ENCODE data around the gene CECR2.
"Not testable (repeated sequence)": the region's sequence is repeated elsewhere in the genome, so short reads cannot be mapped to it uniquely, and the experiment has no call there.

The CECR2 gene

DNA sequence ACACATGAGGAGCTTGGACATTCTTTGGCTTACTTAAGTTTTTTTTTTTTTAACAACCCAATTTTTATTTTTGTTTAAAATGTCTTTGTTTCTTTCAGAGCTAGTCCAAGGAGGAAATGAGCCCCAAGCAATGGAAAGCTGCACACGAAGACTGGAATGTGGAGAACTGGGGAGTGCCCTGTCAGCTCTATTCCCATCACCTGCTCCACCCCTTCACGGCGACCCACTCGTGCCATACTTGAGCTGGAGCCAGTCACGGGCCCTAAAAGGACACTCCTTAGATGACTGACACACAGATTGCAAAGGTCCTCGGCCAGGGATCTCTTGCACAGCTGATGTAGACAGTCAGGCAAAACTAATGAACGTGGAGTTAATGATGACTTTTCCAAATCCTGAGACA is 183.5 kb downstream of the CECR2 start:
- no peaks in the 10 kb centered on the region for H3K36me3 Mint-ChIP-seq
- no peak overlapping the region for H3K27ac Mint-ChIP-seq
- no peak for DNase-seq
- CTCF ChIA-PET, result no interaction called here
- no peaks in the 10 kb centered on the region for H3K4me1 Mint-ChIP-seq
- peaks cover 16% of the 10 kb centered on the region for H3K27me3 Mint-ChIP-seq
- H3K4me3 Mint-ChIP-seq, result no peak overlapping the region
- no peaks in the 10 kb centered on the region for H3K9me3 Mint-ChIP-seq

DNA sequence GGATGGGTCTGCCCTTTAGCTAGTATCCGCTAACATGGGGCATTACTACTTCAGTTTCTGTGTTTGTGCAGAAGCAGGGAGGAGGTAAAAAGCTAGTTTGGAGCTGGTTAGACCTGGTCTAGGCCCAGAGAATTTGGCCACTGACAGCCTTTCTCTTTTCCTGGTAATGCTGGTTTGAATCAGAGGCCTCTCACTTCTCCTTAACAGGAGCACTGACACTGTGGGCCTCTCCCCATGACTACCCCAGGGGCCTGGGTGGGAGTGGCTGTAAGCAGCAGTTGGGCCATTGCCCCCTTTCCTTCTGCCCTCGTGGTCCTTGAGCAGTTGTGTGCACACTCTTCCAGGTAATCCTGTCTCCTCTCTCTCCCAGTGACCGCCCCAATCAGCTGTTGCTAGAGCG is 185.6 kb downstream of the CECR2 start:
- Mint-ChIP-seq H3K36me3 (no peaks in the 10 kb centered on the region), H3K4me1 (no peaks in the 10 kb centered on the region), H3K27ac (no peak overlapping the region), H3K9me3 (no peaks in the 10 kb centered on the region), H3K27me3 (peaks cover 5% of the 10 kb centered on the region), H3K4me3 (no peak overlapping the region)
- CTCF ChIA-PET, result interaction anchor here (0.8 kb wide), 1 partner anchor 522 kb away, joined by 3 read pairs; no protein-coding TSS in a partner anchor
- no peak for DNase-seq

DNA sequence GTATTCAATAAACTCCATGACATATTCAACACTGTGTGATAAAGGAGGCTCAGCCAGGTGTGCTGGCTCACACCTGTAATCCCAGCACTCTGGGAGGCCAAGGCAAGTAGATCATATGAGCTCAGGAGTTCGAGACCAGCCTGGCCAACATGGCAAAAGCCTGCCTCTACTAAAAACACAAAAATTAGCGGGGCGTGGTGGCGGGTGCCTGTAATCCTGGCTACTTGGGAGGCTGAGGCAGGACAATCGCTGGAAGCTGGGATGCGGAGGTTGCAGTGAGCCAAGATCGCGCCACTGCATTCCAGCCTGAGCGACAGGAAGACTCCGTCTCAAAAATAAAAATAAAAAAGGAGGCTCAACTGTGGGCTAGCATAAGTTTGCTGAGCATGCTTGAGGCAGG is 189.9 kb downstream of the CECR2 start:
- CTCF ChIA-PET, result interaction anchor here (0.9 to 1.7 kb wide), 7 partner anchors 8 to 517 kb away, joined by 3 to 11 read pairs (median 4); no protein-coding TSS in a partner anchor
- no peaks in the 10 kb centered on the region for H3K9me3 Mint-ChIP-seq
- H3K36me3 Mint-ChIP-seq, result no peaks in the 10 kb centered on the region
- no peak overlapping the region for H3K4me3 Mint-ChIP-seq
- H3K4me1 Mint-ChIP-seq, result no peaks in the 10 kb centered on the region
- DNase-seq, result no peak
- peaks cover 14% of the 10 kb centered on the region for H3K27me3 Mint-ChIP-seq
- H3K27ac Mint-ChIP-seq, result no peak overlapping the region

DNA sequence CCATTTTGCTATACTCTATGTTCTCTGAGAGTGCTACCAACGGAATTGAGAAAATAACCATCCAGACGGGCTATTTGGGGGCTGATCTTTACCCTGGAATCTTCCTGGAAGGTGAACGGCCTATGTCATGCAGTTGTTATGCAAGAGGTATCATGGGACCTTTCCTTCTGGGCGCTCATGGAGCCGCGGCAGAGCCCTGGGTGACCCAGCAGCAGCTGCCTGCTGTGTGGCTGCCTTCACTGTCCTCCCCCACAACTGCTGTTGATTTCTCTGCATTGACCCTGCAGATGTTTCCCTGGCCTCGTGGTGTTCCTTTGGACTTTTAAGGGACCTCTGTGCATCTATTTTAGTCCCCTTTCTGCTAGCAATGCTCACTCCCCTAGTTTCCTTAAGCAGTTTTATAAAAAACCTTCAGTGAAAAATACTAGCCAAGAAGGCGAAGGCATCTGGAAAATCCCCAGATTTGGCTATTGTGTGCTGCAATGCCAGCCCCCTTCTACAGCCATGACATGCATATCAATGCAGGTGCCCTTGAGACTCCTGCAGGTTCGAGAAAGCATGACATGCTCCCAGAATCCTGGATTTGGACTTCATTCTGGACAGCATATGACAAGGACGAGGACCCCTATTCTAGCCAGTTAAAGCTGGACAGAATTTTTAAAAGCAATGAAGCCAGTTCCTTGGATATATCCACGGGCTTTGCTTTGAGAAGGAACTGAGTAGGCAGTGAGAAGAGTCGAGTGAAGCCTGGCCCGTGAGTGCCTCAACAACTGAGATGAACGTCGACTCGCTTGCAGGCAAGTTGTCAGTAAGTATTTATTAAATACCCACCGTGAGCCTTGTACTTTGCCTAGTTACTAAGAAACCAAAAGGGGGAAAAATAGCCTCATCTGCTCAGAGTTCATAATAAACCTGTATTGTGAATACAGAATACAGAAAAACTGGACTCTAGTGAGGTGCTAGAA is 193.9 kb downstream of the CECR2 start, which contains the start of gene SLC25A18:
SLC25A18 (plus strand) TSS at position 593 of the 965 bp plus-strand sequence. CDS start 16,447 bp downstream, outside the sequence.
- Mint-ChIP-seq H3K4me3 (no peak within 1 kb of the TSS), H3K27me3 (peaks cover 13% of the 10 kb centered on the region), H3K36me3 (no peaks in the 10 kb centered on the region), H3K4me1 (no peaks in the 10 kb centered on the region), H3K9me3 (no peaks in the 10 kb centered on the region), H3K27ac (no peak within 1 kb of the TSS)
- CTCF ChIA-PET, result no interaction called here
- DNase-seq, result no peak

DNA sequence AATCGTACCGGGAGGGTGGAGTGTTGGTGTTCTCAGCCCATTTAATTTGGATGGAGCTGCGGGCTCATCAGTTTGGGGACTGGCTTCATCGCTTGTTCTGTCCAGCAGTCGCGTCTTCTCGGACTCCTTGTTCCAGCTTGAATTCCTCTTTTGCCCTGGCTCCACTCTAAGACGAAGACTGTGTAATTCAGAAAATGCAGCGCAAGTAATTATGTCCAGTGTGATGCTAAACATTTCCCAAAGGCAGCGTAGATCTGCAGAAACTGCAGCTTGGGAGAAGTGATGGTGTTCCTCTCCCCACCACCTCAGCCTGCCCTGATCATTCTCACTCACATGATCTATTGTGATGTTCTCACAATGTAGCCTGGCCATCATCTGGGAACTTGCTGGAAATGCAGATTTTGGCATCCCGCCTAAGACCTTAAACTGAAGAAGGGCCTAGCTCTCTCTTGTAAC is 194.7 kb downstream of the CECR2 start:
- no peak for DNase-seq
- no peaks in the 10 kb centered on the region for H3K4me1 Mint-ChIP-seq
- no peak overlapping the region for H3K27ac Mint-ChIP-seq
- H3K27me3 Mint-ChIP-seq, result peaks cover 13% of the 10 kb centered on the region
- no peaks in the 10 kb centered on the region for H3K36me3 Mint-ChIP-seq
- H3K4me3 Mint-ChIP-seq, result no peak overlapping the region
- CTCF ChIA-PET, result no interaction called here
- H3K9me3 Mint-ChIP-seq, result no peaks in the 10 kb centered on the region

DNA sequence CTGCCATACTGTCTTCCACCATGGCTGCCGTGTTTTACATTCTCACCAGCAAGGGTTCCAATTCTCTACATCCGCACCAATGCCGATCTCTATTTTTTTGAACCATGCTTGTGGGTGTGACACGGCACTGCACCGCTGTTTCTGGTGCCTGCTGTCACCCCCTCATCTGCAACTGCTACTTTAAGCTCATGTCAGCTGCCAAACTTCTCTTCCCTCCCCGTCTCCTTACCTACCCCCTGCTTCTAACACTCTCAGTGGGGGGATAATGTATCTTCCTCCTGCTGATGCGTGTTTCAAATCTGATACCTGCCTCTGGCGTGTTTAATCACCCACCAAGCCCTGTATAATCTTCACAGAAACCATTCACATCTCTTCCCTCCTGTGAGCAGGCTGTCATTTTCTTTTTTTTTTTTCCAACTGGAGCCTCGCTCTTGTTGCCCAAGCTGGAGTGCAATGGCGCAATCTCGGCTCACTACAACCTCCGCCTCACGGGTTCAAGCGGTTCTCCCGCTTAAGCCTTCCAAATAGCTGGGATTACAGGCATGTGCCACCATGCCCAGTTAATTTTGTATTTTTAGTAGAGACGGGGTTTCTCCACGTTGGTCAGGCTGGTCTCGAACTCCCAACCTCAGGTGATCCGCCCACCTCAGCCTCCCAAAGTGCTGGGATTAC is 196.9 kb downstream of the CECR2 start:
- H3K4me3 Mint-ChIP-seq, H3K4me1 Mint-ChIP-seq, CTCF ChIA-PET, DNase-seq, H3K36me3 Mint-ChIP-seq, H3K9me3 Mint-ChIP-seq, H3K27ac Mint-ChIP-seq: not testable (repeated sequence)
- H3K27me3 Mint-ChIP-seq, result peaks cover 11% of the 10 kb centered on the region

DNA sequence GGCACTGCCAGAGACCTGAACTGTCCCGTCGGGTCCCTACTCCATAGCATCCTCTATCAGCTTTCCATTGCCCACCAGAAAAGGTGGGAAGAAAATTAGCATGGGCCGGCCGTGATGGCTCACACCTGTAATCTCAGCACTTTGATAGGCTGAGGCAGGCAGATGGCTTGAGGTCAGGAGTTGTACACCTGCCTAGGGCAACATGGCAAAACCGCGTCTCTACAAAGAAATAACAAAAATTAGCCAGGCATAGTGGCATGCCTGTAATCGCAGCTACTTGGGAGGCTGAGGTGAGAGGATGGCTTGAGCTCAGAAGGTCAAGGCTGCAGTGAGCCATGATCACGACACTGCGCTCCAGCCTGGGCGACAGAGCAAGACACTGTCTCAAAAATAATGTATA is 197.5 kb downstream of the CECR2 start:
- no peak overlapping the region for H3K4me3 Mint-ChIP-seq
- H3K9me3 Mint-ChIP-seq, result no peaks in the 10 kb centered on the region
- DNase-seq, result no peak
- H3K27me3 Mint-ChIP-seq, result peaks cover 18% of the 10 kb centered on the region
- H3K4me1 Mint-ChIP-seq, result no peaks in the 10 kb centered on the region
- CTCF ChIA-PET, result interaction anchor here (1.6 kb wide), 1 partner anchor 8 kb away, joined by 3 read pairs; no protein-coding TSS in a partner anchor
- H3K27ac Mint-ChIP-seq, result no peak overlapping the region
- H3K36me3 Mint-ChIP-seq, result no peaks in the 10 kb centered on the region

DNA sequence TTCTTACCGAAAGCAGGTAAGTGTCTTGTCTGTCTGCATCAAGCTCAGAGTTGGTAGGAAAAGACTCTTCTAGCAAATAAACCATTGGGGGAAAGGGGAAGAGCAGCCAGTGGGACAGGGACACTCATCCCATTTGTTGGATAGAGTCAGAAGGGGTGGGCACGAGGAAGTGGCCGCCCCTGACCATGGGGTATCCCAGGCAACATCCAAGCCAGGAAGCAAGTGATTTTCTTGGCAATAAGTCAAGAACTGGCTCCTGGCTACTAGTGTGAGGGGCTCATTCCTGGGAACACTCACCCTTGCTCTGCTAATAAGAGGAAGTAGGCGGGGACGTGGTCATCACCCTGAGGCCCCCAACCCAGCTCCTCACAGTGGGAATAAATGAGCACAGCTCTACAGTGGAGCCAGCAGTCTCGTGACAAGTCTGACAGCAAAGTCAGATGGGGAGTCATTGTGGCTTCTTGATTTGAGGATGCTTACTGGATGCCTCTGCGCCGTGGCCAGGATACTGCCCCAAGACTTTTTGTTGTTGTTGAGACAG is 200.8 kb downstream of the CECR2 start:
- CTCF ChIA-PET, result interaction anchor here (0.9 to 1.0 kb wide), 2 partner anchors 68 to 398 kb away, joined by 3 read pairs; no protein-coding TSS in a partner anchor
- Mint-ChIP-seq H3K9me3 (no peaks in the 10 kb centered on the region), H3K4me1 (no peaks in the 10 kb centered on the region), H3K27ac (no peak overlapping the region), H3K4me3 (no peak overlapping the region), H3K27me3 (peaks cover 20% of the 10 kb centered on the region), H3K36me3 (no peaks in the 10 kb centered on the region)
- no peak for DNase-seq

DNA sequence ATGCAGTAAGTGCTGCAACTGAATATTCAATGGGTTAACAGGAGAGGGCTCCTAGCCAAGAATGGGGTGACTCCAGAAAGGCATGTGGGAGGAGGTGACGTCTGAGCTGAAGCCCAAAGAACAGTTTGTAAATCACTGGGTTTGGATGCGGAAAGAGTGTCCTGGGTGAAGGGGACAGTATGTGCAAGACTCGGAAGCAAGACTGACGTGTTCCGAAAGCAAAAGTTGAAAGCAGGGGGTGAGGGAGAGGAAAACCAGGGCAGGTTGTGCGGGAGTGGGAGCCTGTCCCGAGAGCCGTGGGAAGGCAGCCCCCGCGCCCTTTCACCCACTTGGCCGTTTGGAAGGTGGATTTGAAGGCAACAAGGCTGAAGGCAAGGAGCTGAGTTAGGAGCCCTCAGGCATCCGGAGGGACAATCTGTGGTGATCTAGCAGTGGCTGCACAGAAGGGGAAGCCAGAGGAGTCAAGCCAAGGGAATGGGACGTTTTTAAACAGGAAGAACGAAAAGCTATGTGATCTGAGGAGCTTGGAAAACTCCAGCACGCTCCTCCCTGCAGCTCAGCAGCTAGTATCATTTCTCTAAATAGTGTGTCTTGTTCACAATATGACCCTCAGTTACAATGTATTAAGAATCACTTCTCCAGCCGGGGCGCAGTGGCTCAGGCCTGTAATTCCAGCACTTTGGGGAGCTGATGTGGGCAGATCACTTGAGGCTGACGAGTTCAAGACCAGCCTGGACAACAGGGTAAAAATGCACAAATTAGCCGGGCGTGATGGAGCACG is 201.8 kb downstream of the CECR2 start:
- Mint-ChIP-seq H3K4me3 (no peak overlapping the region), H3K27me3 (peaks cover 19% of the 10 kb centered on the region), H3K36me3 (no peaks in the 10 kb centered on the region), H3K4me1 (no peaks in the 10 kb centered on the region), H3K27ac (no peak overlapping the region), H3K9me3 (no peaks in the 10 kb centered on the region)
- CTCF ChIA-PET, result interaction anchor here (1.0 kb wide), 1 partner anchor 69 kb away, joined by 3 read pairs; no protein-coding TSS in a partner anchor
- DNase-seq, result no peak

DNA sequence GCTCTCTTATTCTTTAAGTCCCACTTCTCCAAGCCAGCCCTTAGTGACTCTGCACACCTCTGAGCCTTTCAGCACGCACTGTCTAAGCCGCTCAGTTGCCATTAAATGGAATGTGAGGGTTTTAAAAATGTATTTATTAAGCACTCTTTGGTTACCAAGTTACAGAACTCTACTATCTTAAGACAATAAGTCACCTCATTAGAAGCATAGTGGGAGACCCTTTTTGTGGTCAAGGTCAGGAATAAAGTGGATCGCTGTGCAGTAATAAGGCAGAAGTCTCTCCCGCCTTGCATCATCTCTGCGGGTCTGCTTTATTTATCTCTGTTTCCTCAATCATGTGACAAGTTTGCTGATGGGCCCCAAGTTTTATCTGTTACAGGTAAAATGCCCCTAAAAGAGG is 205.9 kb downstream of the CECR2 start:
- Mint-ChIP-seq H3K4me3 (no peak overlapping the region), H3K27me3 (peaks cover 24% of the 10 kb centered on the region), H3K4me1 (no peaks in the 10 kb centered on the region), H3K36me3 (no peaks in the 10 kb centered on the region), H3K9me3 (no peaks in the 10 kb centered on the region), H3K27ac (no peak overlapping the region)
- no peak for DNase-seq
- CTCF ChIA-PET, result no interaction called here

DNA sequence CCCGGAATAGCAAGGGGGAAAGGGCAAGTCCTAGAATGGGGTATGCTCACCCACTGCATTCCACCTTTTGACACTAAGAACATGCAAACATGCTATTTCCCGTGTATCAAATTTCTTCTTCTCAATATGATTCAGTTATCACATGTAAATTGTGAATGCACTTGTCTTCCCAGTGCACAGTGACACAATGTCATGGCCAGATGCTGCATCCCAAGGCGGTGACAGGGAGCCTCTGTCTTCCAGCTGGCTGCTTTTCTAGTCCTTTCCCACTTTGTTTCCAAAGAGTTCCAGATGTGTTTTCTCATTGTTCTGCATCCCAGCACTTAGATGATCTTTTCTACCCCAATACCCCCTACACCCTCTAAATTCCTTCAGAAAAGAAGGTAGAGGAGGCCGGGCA is 206.4 kb downstream of the CECR2 start:
- H3K4me3 Mint-ChIP-seq, result no peak overlapping the region
- no peaks in the 10 kb centered on the region for H3K4me1 Mint-ChIP-seq
- CTCF ChIA-PET, result no interaction called here
- no peak overlapping the region for H3K27ac Mint-ChIP-seq
- no peak for DNase-seq
- no peaks in the 10 kb centered on the region for H3K36me3 Mint-ChIP-seq
- H3K27me3 Mint-ChIP-seq, result peaks cover 24% of the 10 kb centered on the region
- no peaks in the 10 kb centered on the region for H3K9me3 Mint-ChIP-seq

DNA sequence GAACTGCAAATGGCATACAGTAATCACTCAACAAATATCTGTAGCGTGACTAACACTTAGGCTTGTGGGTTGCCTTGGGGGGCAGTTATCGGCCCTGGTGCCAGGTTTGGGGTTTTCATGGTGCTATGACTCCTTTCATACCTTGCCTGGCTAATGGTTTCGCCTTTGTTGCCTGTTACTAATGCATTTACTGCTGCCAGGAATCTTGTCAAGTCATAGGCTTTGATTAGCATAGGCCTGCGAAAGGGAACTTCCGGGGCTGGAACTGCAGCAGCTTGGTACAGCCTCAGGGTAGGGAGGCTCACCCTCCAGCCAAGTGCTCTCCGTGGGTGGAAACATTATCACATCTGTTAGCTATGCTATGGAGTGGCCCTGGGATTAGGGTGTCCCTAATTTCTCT is 207.2 kb downstream of the CECR2 start:
- CTCF ChIA-PET, result no interaction called here
- no peak overlapping the region for H3K27ac Mint-ChIP-seq
- no peaks in the 10 kb centered on the region for H3K9me3 Mint-ChIP-seq
- no peak overlapping the region for H3K4me3 Mint-ChIP-seq
- no peaks in the 10 kb centered on the region for H3K36me3 Mint-ChIP-seq
- peaks cover 18% of the 10 kb centered on the region for H3K27me3 Mint-ChIP-seq
- no peak for DNase-seq
- no peaks in the 10 kb centered on the region for H3K4me1 Mint-ChIP-seq

DNA sequence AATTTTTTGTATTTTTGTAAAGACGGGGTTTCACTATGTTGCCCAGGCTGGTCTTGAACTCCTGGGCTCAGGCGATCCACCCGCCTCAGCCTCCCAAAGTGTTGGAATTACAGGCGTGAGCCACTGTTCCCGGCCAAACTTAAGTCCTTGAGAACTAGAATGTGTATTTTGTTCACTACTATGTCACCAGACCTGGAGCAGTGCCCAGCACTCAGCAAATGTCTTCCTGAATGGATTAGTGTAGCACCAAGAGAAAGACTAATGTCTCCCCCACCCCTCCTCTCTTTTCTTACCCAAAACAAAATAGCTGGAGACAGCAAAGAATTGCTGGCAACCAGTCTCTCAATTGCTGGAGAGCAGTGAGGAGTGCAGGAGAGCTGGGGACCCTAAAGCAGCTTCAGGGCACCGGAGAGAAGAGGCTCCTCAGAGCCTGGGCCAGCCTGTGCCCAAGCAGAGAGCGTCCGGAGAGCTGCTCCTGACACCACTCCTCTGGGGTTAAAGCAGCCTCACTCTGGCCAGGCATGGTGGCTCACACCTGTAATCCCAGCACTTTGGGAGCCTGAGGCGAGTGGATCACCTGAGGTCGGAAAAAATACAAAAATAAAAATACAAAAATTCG is 209.0 kb downstream of the CECR2 start:
- no peaks in the 10 kb centered on the region for H3K9me3 Mint-ChIP-seq
- no peaks in the 10 kb centered on the region for H3K36me3 Mint-ChIP-seq
- DNase-seq, result no peak
- no peak overlapping the region for H3K4me3 Mint-ChIP-seq
- peaks cover 13% of the 10 kb centered on the region for H3K27me3 Mint-ChIP-seq
- CTCF ChIA-PET, result no interaction called here
- no peak overlapping the region for H3K27ac Mint-ChIP-seq
- H3K4me1 Mint-ChIP-seq, result no peaks in the 10 kb centered on the region
